NCI-H146 (cell line): ENCODE results near the gene PRKRA.
"Not testable (repeated sequence)": the region's sequence is repeated elsewhere in the genome, so short reads cannot be mapped to it uniquely, and the experiment has no call there.

Experiments
- DNase-seq: peaks from one replicate; lab custom pipeline; 2025; lab: John Stamatoyannopoulos, UW

PRKRA gene

DNA sequence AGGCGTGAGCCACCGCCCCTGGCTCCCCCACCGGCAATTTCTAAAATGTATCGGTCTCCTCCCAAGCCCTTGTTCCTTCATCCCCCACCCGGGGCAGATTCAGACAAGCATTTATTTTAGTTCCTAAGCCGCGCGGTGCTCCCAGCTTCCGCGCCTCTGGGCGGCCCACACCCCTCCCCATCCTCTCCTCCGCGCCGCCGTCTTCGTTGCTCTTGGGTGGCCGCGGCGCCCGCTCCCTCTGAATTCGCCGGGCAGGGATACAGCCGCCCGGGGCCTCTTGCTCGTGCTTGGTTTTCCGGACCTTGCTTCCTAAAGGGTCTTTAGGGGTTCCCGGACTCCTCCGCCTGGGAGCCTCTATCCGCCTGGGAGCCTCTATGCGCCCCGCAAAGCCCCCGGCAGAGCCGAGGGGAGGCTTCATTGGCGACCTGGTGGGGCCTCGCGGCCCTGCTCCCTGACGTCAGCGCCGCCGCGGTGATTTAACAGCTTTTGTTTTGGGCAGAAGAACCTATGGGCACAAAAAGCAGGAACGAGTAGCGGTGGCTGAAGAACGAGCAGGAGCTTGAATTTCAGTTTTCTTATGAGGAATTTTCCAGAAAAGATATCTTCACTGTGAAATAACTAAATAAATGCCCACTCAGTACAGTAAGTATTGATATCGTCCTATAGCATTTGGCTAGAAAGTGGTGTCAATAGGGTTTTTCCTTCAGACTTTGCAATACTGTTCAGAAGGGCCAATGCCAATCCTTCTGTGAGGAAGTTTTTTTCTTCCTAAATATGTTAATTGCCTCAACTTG lies 37.3 kb downstream of the PRKRA start:
- peak; percentile 78 for DNase-seq

GRCh38 chr2:178412453-178412852 lies 38.5 kb downstream of the PRKRA start:
- DNase-seq: not testable (repeated sequence)

GRCh38 chr2:178412047-178412446 lies 38.9 kb downstream of the PRKRA start:
- DNase-seq: peak; percentile 37

DNA sequence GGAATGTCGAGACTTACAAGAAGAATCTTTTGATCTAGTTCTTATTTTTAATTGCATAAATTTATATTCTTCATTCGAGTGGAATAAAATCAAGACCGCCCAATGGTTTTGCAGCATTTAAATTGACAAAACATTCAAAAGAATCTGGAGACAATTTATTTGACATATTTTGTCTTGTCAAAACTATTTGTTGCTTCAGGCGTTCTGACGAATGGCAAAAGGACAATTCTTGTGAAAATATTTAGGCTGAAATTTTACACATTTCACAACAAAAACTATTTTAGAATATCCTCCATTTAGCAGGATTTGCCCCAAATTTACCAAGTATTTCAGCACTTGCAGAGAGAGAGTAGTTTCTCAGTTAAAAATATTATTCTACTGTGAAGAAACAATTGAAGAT lies 41.7 kb downstream of the PRKRA start:
- DNase-seq: no peak

DNA sequence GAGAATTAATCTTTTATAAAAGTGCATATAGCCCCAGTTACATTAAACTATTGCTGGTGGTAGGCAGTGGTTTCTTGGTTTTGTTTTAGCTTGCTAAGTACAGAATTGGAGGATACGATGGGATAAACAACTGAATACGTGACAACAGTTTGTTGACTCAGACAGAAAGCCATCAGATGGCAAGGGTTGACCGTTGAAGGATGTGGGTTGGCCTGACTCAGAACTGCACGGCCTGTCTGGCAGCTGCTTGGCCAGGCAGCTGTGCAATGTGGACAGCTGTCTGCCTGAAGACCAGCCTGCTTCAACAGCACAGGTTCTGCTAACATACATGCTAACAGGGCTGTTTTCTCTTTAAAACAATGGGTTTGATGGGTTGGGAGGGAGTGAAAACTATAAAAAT lies 46.6 kb downstream of the PRKRA start:
- DNase-seq: peak; percentile 37

DNA sequence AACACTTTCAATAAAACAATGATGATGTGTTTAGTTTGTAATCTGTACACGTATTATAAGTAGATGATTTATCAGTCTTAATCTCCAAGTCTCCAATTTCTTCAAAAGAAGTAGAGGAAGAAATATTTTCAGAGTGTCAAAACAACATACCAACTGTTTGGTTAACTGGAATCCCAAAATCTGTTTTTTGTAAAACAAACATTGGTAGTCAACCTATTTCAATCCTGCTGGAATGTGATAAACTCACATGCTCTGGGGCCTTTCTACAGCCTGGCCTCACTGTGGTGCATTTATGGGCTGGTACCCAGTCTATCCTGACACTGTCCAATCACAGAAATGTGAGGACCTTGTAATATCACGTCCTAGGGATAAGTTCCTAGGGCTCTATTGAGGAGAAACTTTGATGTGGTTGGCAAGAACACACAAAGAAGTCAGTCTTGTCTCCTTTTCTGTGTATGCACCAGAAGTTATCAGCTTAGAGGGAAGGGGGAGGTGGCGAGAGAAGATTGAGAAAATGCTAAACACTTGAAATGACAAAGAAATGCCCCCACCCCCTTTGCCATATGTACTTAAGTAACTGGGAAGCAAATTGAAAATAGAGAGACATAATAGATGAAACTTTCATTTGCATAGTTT lies 47.2 kb downstream of the PRKRA start:
- no peak for DNase-seq

DNA sequence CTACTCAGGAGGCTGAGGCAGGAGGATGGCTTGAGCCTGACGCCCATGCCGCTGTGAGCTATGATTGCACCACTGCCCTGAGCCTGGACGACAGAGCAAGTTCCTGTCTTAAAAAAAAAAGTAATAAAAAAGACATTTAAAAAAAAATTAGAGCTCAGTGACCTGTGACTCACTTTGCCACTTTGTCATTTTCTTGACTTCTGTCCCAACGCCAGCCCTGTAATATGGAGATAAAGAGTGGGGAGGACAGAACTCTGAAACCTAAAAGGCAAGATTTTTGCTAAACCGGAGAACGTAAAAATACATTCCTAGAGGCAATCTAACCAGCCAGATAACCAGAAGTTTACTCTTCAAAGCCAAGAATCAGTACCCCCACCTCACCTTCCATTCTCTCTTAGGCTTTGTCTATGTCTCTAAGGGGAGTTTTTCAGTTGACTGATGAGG lies 49.0 kb downstream of the PRKRA start:
- DNase-seq: no peak

DNA sequence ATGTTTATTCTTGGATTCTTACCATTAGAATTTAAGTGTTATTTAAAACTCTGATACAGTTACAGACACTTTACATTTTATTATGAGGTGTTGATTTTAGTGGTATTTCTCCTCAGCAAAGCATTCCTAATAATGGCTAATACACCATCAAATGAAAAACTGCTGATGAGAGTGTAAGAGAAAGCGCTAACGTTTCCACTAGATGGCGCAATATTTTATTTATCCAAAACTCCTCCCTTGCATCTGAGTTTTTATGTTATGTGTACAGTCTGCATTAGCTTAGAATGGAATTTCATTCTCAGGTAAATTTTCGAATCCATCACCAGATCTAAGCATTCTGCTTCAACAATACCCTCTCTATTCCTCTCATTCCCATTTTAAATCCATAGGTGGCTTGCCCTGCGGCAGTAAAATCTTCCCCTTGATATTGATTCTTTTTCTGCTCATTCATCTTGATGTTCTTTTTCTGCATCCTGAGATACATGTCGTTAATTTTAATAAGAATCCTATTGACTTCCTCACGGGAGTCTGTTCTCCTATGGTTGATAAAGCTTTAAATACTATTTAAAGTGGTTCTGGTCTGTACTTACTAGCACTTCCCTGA lies 53.9 kb downstream of the PRKRA start:
- peak; percentile 48 for DNase-seq

- DNase-seq: no peak
These were observed 54.9 kb downstream of the PRKRA start for GRCh38 chr2:178395941-178396570.

DNA sequence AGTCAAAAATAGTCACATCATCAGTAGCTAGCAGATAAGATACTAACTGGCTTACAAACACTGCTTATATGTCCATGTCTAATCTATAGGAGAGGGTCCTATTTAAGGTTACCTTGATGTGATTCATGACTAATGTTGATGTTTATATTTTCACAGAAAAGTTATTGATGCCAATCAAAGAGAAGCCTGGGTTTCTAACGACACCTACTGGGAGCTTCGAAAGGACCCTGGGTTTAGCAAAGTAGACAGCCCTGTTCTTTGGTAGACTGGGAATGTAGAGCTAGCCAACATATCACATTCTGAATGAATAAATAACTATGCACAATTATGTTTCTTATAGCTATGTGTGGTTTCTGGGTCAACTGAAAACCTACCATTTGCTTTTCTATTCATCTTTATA lies 55.7 kb downstream of the PRKRA start:
- no peak for DNase-seq

DNA sequence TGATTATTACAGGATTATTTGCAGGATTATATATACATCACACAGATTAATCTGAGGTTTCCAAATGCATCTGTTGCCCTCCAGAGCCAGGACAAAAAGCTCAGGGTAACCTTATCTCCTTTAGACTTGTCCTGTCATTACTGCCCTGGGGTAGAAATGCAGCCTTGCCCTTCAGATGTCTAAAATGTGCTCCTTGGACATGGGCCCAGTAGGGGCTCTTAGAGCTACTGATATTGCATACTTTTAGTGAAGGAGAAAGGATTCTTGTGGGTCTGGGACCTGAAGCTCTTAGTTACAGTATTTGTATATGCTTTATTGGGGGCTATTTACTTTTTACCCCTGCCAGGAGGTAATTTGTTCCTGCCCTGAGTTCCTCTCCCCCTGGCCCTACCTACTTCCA lies 56.1 kb downstream of the PRKRA start:
- no peak for DNase-seq

- DNase-seq: no peak
These were observed 58.8 kb downstream of the PRKRA start for GRCh38 chr2:178392215-178392614.

GRCh38 chr2:178391701-178392100 lies 59.3 kb downstream of the PRKRA start:
- DNase-seq: no peak

DNA sequence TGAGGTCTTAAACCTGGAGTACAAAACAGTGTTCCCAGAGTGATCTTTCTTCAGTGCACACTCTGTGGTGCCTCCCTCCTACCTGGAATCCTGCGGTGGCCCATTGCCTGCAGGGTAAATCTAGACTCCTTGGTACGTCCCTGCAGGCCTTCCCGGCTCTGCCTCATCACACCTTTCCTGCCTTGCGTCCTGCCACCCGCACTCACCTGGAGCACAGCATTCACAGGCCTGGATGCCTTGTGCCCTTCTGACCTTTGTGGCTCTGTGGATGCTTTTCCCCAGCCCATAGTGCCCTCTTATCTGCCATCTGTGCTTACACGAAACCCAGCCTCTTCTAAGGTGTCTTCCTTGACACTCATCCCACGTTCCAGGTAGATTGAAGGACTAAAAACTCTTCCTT lies 62.7 kb downstream of the PRKRA start:
- DNase-seq: no peak

DNA sequence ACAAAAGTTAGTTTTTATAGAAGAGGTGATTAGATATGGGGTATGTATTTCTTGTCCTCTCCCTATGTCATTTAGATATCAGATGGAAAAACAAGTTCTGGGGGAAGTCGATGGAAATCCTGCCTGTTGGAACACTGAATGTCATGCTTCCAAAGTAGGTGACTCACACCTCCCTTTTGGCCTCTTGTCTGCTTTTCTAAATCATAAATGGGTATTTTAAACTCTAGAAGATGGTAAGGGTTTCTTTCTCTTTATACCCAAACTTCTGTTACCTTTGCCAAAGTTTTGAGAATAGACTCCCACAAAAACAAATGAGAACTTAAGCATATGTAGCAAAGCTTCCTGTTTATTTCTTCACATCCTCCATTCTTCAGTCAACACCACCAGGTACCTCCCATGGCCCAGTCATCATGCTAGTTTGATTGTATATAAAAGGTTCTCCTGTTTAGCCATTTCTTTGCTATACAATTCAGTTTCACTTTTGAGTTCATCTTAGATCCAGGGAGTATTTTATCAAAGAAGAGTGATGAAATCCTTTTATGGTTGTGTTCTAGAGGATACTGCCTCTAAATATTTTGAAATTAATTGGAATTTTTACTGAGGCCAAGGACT lies 63.9 kb downstream of the PRKRA start:
- DNase-seq: no peak

GRCh38 chr2:178385595-178386148 lies 65.3 kb downstream of the PRKRA start:
- DNase-seq: no peak

DNA sequence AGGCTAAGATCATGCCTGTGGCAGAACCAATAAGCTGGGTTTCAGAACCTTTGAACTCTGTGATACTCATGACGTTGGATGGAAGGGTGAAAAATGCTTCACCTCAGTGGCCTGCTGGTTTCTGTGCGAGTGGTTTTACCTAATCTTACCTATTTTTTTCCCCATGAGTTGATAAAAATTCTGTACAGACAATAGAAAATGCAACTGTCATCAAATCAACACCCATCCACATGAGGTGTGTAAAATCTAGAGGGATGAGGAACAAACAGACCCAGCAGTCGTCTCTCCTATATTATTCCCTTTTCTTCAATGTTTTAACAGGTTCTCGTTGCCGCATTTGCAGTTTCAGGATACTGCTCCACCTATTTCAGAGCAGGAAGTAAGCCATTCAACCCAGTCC lies 67.3 kb downstream of the PRKRA start:
- DNase-seq: no peak
